Cardiac septum (tissue), 1 donor: ENCODE data around the gene NCF4. TPM values are rescaled to one million over a fixed set of nuclear protein-coding genes. Genes with fewer than 3 reads are reported as not detected.
A peak's percentile ranks its signal among the peaks of the same experiment; 100 is the strongest.

Experiments
- DNase-seq: peaks from one replicate; pipeline ENCODE4 v3.0.0-alpha.2; 2020; ENCODE audit warnings: low spot score
- intact Hi-C: fragments of 100-400 bp; cut with DNase I; formaldehyde crosslinking; loops from one replicate; pipeline ENCODE4 v1.14.0; 2022
- total RNA-seq: library from RNA; stranded (reverse); fragmentation: NEBNext Ultra II Directional; extraction: Animal tissue kit (Norgen Biotek cat#: 25700); gene quantifications from one replicate; pipeline ENCODE4 v1.2.1, GENCODE V29; 2021
- donor health status: DM: no; HTN: no; CAD: no.

The NCF4 gene
- total RNA-seq, 1 donor from 2014 or later, result 6.1 TPM

GRCh38 chr22:36911887-36912661 lies 51.3 kb downstream of the NCF4 start:
- DNase-seq, result no peak
- intact Hi-C loops, result no loop called here

- intact Hi-C loops, result no loop called here
- no peak for DNase-seq
Observed at GRCh38 chr22:36912694-36913426, 52.1 kb downstream of the NCF4 start.

- peak; percentile 88 for DNase-seq
- intact Hi-C loops, result no loop called here
Observed at GRCh38 chr22:36913427-36914389, 52.9 kb downstream of the NCF4 start, which contains the start of gene CSF2RB. TSS of gene CSF2RB (plus strand) at chr22:36913628. CDS start at chr22:36922208, 8,580 bp downstream.

GRCh38 chr22:36914390-36914752 lies 53.6 kb downstream of the NCF4 start:
- intact Hi-C loops, result no loop called here
- DNase-seq, result no peak

GRCh38 chr22:36916034-36916433 lies 55.2 kb downstream of the NCF4 start:
- no peak for DNase-seq
- intact Hi-C loops, result no loop called here

- intact Hi-C loops, result no loop called here
- no peak for DNase-seq
Observed at GRCh38 chr22:36918586-36919284, 57.9 kb downstream of the NCF4 start.

GRCh38 chr22:36921309-36922104 lies 60.7 kb downstream of the NCF4 start:
- intact Hi-C loops, result no loop called here
- DNase-seq, result peak; percentile 89

- intact Hi-C loops, result no loop called here
- no peak for DNase-seq
Observed at GRCh38 chr22:36922105-36922608, 61.4 kb downstream of the NCF4 start.

GRCh38 chr22:36922711-36923110 lies 61.9 kb downstream of the NCF4 start:
- intact Hi-C loops, result no loop called here
- no peak for DNase-seq

- intact Hi-C loops, result no loop called here
Observed at GRCh38 chr22:36923131-36923788, 62.5 kb downstream of the NCF4 start.

GRCh38 chr22:36924151-36924698 lies 63.4 kb downstream of the NCF4 start:
- intact Hi-C loops, result no loop called here
- no peak for DNase-seq

More at GRCh38 chr22:36923131-36923788, 62.5 kb downstream of the NCF4 start:
- no peak for DNase-seq

GRCh38 chr22:36925388-36926290 lies 64.8 kb downstream of the NCF4 start:
- intact Hi-C loops, result no loop called here
- no peak for DNase-seq

GRCh38 chr22:36926309-36926708 lies 65.5 kb downstream of the NCF4 start:
- intact Hi-C loops, result no loop called here
- DNase-seq, result no peak

- intact Hi-C loops, result no loop called here
- no peak for DNase-seq
Observed at GRCh38 chr22:36926721-36927435, 66.1 kb downstream of the NCF4 start.
